Muscle of leg (tissue), 11 donors: Measurements from ENCODE around the gene CLIP4. TPM values are rescaled to one million over a fixed set of nuclear protein-coding genes. Genes with fewer than 3 reads are reported as not detected.

Experiments used
- DNase-seq: peaks from one replicate; pipeline ENCODE4 v3.0.0; 2013
- H3K27ac ChIP-seq: one replicate; pipeline ENCODE4 v1.5.1; 2013; ENCODE audit warnings: mild to moderate bottlenecking, low read length, control low read depth
- H3K27me3 ChIP-seq: one replicate; pipeline ENCODE4 v1.6.1; 2013; ENCODE audit warnings: low read length; ENCODE audit not compliant: control insufficient read depth, insufficient read depth
- H3K36me3 ChIP-seq: one replicate; pipeline ENCODE4 v1.6.1; 2013; ENCODE audit warnings: low read length; ENCODE audit not compliant: control insufficient read depth, insufficient read depth
- H3K4me1 ChIP-seq: one replicate; pipeline ENCODE4 v1.6.1; 2013; ENCODE audit warnings: low read length; ENCODE audit not compliant: control insufficient read depth, insufficient read depth
- H3K4me3 ChIP-seq: one replicate; pipeline ENCODE4 v1.5.1; 2013; ENCODE audit warnings: low read length, control low read depth
- H3K9me3 ChIP-seq: replicated peaks from 2 replicates; pipeline ENCODE4 v1.6.1; 2013; ENCODE audit warnings: low read depth, low read length; ENCODE audit not compliant: control insufficient read depth
- WGBS: methylation state at CpG from one replicate; pipeline ENCODE4 v1.1.5; 2013; ENCODE audit warnings: missing lambda C conversion rate; ENCODE audit not compliant: insufficient coverage; 5-methylcytosine and 5-hydroxymethylcytosine counted together
- polyA plus RNA-seq, 8 donors: library from polyadenylated mRNA; unstranded; fragments of 120-200 nt; gene quantifications; one replicate each; pipeline versions ENCODE4 v1.2.1 to v1.2.3, GENCODE V29; 2013; ENCODE audit warnings: inconsistent platforms in 1 of 8, low replicate concordance in 1 of 8; ENCODE audit not compliant: insufficient read length in 8 of 8, insufficient read depth in 1 of 8
- total RNA-seq: library from RNA; stranded (reverse); fragments of 120-200 nt; gene quantifications from one replicate; pipeline ENCODE4 v1.2.4, GENCODE V29; 2013

CLIP4 gene
- total and polyA plus RNA-seq, 9 donors = 10.8 to 18.7 (median 12.9) TPM

DNA sequence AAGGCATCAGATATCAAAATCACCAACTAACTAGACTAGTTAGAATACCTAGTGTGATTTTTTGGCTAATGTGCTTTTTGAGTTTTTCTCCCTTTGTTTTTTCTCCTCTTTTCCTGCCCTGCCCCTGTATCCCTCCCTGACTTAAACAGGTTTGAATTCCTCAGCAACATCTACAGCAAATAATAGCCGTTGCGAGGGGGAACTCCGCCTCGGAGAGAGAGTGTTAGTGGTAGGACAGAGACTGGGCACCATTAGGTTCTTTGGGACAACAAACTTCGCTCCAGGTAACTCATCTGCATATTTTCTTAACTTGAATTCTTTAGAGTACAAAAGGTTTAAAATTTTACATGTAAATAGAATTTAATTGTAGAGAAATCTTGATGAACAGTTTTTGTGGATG lies 45.0 kb downstream of the CLIP4 start:
- WGBS = no CpG with 5 or more reads among the region's 5 CpGs
- no peak overlapping the region for H3K4me3 ChIP-seq
- H3K9me3 ChIP-seq = no peaks in the 10 kb centered on the region
- H3K36me3 ChIP-seq = peaks cover 10% of the 10 kb centered on the region
- no peaks in the 10 kb centered on the region for H3K4me1 ChIP-seq
- DNase-seq = no peak
- H3K27ac ChIP-seq = no peak overlapping the region
- H3K27me3 ChIP-seq = no peaks in the 10 kb centered on the region

GRCh38 chr2:29162204-29162928 lies 47.2 kb downstream of the CLIP4 start:
- Histone ChIP-seq H3K27me3 (no peaks in the 10 kb centered on the region), H3K4me1 (no peaks in the 10 kb centered on the region), H3K36me3 (peaks cover 7% of the 10 kb centered on the region), H3K4me3 (no peak overlapping the region), H3K27ac (no peak overlapping the region), H3K9me3 (no peaks in the 10 kb centered on the region)
- no CpG with 5 or more reads among the region's 1 CpG for WGBS
- no peak for DNase-seq

GRCh38 chr2:29164091-29164846 lies 49.1 kb downstream of the CLIP4 start:
- Histone ChIP-seq H3K36me3 (peaks cover 3% of the 10 kb centered on the region), H3K4me1 (no peaks in the 10 kb centered on the region), H3K27me3 (no peaks in the 10 kb centered on the region), H3K4me3 (no peak overlapping the region), H3K27ac (no peak overlapping the region), H3K9me3 (no peaks in the 10 kb centered on the region)
- DNase-seq = no peak
- WGBS = no CpG with 5 or more reads among the region's 5 CpGs

DNA sequence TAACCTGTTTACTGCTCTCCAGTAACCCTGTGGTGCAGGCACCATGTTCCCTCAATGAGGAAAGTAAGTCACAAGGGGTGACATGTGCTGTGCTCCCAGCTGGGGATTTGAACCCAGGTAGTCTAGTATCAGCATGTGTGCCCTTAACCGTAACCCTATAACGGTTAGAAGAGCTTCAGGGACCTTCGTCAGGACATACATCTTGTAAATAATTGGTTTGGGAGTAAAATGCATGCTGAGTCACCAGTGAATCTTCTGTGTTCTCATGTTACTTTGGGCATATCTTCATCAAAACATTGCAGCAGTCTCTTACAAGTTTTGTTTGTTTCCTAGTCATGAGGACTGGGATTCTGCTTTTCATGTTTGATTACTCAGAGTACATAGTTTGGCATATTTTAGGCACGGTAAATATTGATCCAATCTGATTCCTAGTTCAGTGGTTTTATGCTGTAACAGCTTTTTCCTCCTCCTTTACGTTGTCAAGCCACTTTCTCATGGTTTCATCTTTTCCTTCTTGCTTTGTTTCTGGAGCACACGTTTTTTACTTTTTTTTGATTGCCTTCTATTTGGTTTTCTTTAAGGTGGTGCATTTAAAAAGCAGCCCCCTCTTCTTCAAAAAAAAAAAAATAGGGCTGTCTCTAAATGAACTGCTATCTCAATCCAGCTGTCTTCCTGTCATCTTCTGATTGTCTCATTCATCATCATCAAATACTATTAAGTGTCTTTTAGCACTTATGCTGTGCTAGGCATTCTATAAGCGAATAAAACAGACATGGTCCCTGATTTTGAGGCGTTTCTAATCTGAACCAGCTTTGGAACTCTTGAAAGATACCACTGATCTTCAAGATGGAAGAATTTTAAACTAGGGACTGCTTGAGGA lies 50.4 kb downstream of the CLIP4 start:
- no peaks in the 10 kb centered on the region for H3K27me3 ChIP-seq
- no peaks in the 10 kb centered on the region for H3K9me3 ChIP-seq
- WGBS = 60% methylated on average over 1 of the region's 8 CpGs
- H3K27ac ChIP-seq = no peak overlapping the region
- no peak for DNase-seq
- H3K4me1 ChIP-seq = no peaks in the 10 kb centered on the region
- H3K36me3 ChIP-seq = peaks cover 3% of the 10 kb centered on the region
- no peak overlapping the region for H3K4me3 ChIP-seq

GRCh38 chr2:29166242-29167039 lies 51.2 kb downstream of the CLIP4 start:
- H3K9me3 ChIP-seq = no peaks in the 10 kb centered on the region
- peaks cover 2% of the 10 kb centered on the region for H3K36me3 ChIP-seq
- no CpG with 5 or more reads among the region's 1 CpG for WGBS
- no peak overlapping the region for H3K4me3 ChIP-seq
- no peak for DNase-seq
- H3K27me3 ChIP-seq = no peaks in the 10 kb centered on the region
- H3K4me1 ChIP-seq = no peaks in the 10 kb centered on the region
- H3K27ac ChIP-seq = no peak overlapping the region

DNA sequence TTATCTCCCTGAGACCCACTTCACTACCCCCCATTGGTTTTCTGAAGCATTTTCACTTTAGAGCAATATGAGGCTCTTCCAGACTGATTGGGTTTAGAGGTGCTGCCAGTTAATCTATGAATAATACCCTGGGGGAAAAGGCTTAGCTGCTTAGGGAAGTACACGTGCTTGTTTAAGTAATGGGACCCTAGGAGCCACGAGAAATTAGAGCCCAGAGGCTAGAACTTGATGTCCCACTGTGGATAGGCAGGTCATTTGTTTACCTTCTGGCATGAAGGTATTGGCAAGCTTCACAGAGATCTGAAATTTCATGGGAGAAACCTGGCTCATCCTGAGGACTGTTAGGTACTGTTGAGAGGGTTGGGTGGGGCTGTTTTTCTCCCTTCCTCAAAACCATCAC lies 59.7 kb downstream of the CLIP4 start:
- Histone ChIP-seq H3K4me3 (no peak overlapping the region), H3K36me3 (peaks cover 7% of the 10 kb centered on the region), H3K4me1 (no peaks in the 10 kb centered on the region), H3K27ac (no peak overlapping the region), H3K27me3 (no peaks in the 10 kb centered on the region), H3K9me3 (no peaks in the 10 kb centered on the region)
- WGBS = 35% methylated on average over 2 of the region's 2 CpGs
- no peak for DNase-seq

DNA sequence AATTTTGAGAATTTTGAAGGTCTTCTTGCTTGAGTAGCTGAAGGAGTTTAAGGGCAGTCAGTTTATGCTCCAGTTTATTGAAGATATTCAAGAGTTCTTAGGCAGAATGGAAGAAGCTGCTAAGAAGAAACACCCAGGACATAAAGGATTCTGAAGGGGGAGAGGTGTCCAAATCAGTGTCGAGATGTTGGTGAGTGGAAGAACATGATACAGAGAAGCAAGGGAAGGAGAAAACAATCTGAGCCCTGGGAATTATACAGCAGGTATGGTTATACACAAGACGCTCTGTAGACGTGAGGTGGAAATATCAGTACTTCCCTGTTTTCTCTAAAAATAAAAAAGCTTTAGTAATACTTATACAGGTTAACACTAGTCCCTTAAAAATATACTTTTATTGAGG lies 60.1 kb downstream of the CLIP4 start:
- DNase-seq = no peak
- no CpG with 5 or more reads among the region's 3 CpGs for WGBS

DNA sequence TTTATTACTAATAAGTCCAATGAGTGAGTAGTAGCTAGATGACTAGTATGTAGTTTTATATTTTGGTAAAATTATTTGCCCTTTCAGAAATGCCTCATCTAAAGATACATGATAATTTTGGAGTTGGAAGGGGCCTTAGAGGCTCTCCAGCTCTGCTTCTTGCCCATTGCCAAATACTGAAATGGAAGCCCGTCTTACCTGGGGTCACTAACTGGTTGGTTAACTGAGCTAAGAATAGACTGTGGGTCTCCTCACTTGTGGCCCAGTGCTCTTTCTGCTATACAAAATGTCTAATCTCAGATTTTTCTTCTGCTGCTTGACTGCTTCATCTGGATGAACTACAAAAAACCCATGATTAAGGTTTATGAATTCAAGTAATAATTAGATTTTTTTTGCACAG lies 67.1 kb downstream of the CLIP4 start:
- no peak for DNase-seq
- no CpG with 5 or more reads among the region's 1 CpG for WGBS
- Histone ChIP-seq H3K27me3 (no peaks in the 10 kb centered on the region), H3K36me3 (peaks cover 3% of the 10 kb centered on the region), H3K9me3 (no peaks in the 10 kb centered on the region), H3K4me3 (no peak overlapping the region), H3K27ac (no peak overlapping the region), H3K4me1 (no peaks in the 10 kb centered on the region)

More for the DNA sequence above, 60.1 kb downstream of the CLIP4 start:
- H3K27ac ChIP-seq = no peak overlapping the region
- no peaks in the 10 kb centered on the region for H3K27me3 ChIP-seq
- no peak overlapping the region for H3K4me3 ChIP-seq
- peaks cover 7% of the 10 kb centered on the region for H3K36me3 ChIP-seq
- H3K9me3 ChIP-seq = no peaks in the 10 kb centered on the region
- no peaks in the 10 kb centered on the region for H3K4me1 ChIP-seq

GRCh38 chr2:29182920-29183319 lies 67.7 kb downstream of the CLIP4 start:
- no peaks in the 10 kb centered on the region for H3K27me3 ChIP-seq
- H3K36me3 ChIP-seq = peaks cover 3% of the 10 kb centered on the region
- no peaks in the 10 kb centered on the region for H3K9me3 ChIP-seq
- H3K27ac ChIP-seq = no peak overlapping the region
- no peak for DNase-seq
- no peak overlapping the region for H3K4me3 ChIP-seq
- no peaks in the 10 kb centered on the region for H3K4me1 ChIP-seq
